ENCODE data around the gene CFAP161.

GRCh38 chr15:81117581-81117980 lies 16.5 kb upstream of the CFAP161 start:
- TF ChIP-seq, protein P1, sequence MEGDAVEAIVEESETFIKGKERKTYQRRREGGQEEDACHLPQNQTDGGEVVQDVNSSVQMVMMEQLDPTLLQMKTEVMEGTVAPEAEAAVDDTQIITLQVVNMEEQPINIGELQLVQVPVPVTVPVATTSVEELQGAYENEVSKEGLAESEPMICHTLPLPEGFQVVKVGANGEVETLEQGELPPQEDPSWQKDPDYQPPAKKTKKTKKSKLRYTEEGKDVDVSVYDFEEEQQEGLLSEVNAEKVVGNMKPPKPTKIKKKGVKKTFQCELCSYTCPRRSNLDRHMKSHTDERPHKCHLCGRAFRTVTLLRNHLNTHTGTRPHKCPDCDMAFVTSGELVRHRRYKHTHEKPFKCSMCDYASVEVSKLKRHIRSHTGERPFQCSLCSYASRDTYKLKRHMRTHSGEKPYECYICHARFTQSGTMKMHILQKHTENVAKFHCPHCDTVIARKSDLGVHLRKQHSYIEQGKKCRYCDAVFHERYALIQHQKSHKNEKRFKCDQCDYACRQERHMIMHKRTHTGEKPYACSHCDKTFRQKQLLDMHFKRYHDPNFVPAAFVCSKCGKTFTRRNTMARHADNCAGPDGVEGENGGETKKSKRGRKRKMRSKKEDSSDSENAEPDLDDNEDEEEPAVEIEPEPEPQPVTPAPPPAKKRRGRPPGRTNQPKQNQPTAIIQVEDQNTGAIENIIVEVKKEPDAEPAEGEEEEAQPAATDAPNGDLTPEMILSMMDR (IDR thresholded peaks at IDR 0.05) = no peak
- TF ChIP-seq POLR2AphosphoS5 (IDR thresholded peaks at IDR 0.05) (no peak), POLR2A (IDR thresholded peaks at IDR 0.05) (no peak)
